Endothelial cell of umbilical vein (primary cell): Measurements from ENCODE around the gene LRP1.

Experiments
- CTCF ChIP-seq, 2 donors: IDR thresholded peaks; 1 replicate in 1 of 2; 2 replicates in 1 of 2; pipeline ENCODE4 v1.5.1; 2011; ENCODE audit warnings: low read length in 2 of 2, mild to moderate bottlenecking in 2 of 2, moderate library complexity in 2 of 2, control low read depth in 1 of 2, inconsistent platforms in 1 of 2, low read depth in 1 of 2; ENCODE audit not compliant: insufficient read depth in 1 of 2; ENCODE audit errors: extremely low read depth in 1 of 2
- EZH2 ChIP-seq: IDR thresholded peaks from 2 replicates; pipeline ENCODE4 v1.6.1; 2012; ENCODE audit warnings: borderline replicate concordance, low read depth, mild to moderate bottlenecking, moderate library complexity, low read length, inconsistent platforms; ENCODE audit not compliant: severe bottlenecking
- MAX ChIP-seq: IDR thresholded peaks from 2 replicates; pipeline ENCODE4 v1.6.1; 2011; ENCODE audit not compliant: insufficient read depth, insufficient read length
- POLR2A ChIP-seq: IDR thresholded peaks from 2 replicates; pipeline ENCODE4 v1.6.1; 2012; ENCODE audit warnings: low read depth, mild to moderate bottlenecking, control low read depth, low read length
- POLR2AphosphoS5 ChIP-seq: IDR thresholded peaks from 2 replicates; pipeline ENCODE4 v1.6.1; 2012; ENCODE audit warnings: low read depth, mild to moderate bottlenecking, control low read depth, low read length, moderate library complexity; ENCODE audit not compliant: insufficient read depth

GRCh38 chr12:57175428-57176138 lies 47.3 kb downstream of the LRP1 start:
- TF ChIP-seq CTCF (IDR thresholded peaks at IDR 0.05; ENCODE audit: extremely low read depth in 1 of 2, insufficient read depth in 1 of 2, low read depth in 1 of 2, low read length in 2 of 2) (peak; percentile 68 to 76), POLR2A (no peak), POLR2AphosphoS5 (no peak), EZH2 (no peak), MAX (no peak)
